ENCODE data around the gene CCDC148. TPM values are rescaled to one million over a fixed set of nuclear protein-coding genes. Genes with fewer than 3 reads are reported as not detected.
"Not testable (repeated sequence)": the region's sequence is repeated elsewhere in the genome, so short reads cannot be mapped to it uniquely, and the experiment has no call there.

CCDC148 gene
- total and polyA plus RNA-seq, 10 of the 15 experiments (the other 5 are each of a cell fraction or from before 2014, with no cell fraction given): 0.07 to 0.30 (median 0.18) TPM; not detected in 7

- Histone ChIP-seq H3K4me2 (ENCODE audit: control insufficient read depth, insufficient read depth) (no peak overlapping the region), H4K20me1 (ENCODE audit: control insufficient read depth, insufficient read depth) (no peaks in the 10 kb centered on the region), H3K4me3 (no peak overlapping the region), H3K36me3 (ENCODE audit: control insufficient read depth in 2 of 2, insufficient read depth in 2 of 2, low read length in 1 of 2) (no peaks in the 10 kb centered on the region), H3K27me3 (replicated peaks in 1 of 2; ENCODE audit: control insufficient read depth in 2 of 2, insufficient read depth in 2 of 2, low read length in 1 of 2) (no peaks in the 10 kb centered on the region), H2AFZ (ENCODE audit: control insufficient read depth, low read depth, low read length) (no peak overlapping the region), H3K4me1 (ENCODE audit: control insufficient read depth, insufficient read depth, low read length) (no peaks in the 10 kb centered on the region), H3K27ac (ENCODE audit: control insufficient read depth, insufficient read depth) (no peak overlapping the region), H3K9ac (ENCODE audit: control insufficient read depth, insufficient read depth, low read length) (no peak overlapping the region), H3K79me2 (ENCODE audit: control insufficient read depth, insufficient read depth, low read length) (no peaks in the 10 kb centered on the region), H3K9me3 (replicated peaks; ENCODE audit: control insufficient read depth, insufficient read depth, low read length) (no peaks in the 10 kb centered on the region)
- ChIA-PET POLR2A (no interaction called here), RAD21 (ENCODE audit: unreplicated experiment) (no interaction called here), SMC1A (ENCODE audit: uncharacterized antibody, unreplicated experiment) (no interaction called here), CTCF (no interaction called here)
- FAIRE-seq: no peak
- no peak for DNase-seq (ENCODE audit: low read depth, low spot score)
- WGBS (ENCODE audit: insufficient coverage, insufficient replicate concordance, low lambda C conversion rate, missing lambda C conversion rate): 62% methylated on average over 1 of the region's 1 CpG
- no peak for ATAC-seq
- intact Hi-C loops (cut with micrococcal nuclease; ENCODE audit: unreplicated experiment): no loop called here
- no peak for TF ChIP-seq BCL11A (IDR thresholded peaks at IDR 0.05; ENCODE audit: low read depth, low read length)
- TF ChIP-seq, protein P1, sequence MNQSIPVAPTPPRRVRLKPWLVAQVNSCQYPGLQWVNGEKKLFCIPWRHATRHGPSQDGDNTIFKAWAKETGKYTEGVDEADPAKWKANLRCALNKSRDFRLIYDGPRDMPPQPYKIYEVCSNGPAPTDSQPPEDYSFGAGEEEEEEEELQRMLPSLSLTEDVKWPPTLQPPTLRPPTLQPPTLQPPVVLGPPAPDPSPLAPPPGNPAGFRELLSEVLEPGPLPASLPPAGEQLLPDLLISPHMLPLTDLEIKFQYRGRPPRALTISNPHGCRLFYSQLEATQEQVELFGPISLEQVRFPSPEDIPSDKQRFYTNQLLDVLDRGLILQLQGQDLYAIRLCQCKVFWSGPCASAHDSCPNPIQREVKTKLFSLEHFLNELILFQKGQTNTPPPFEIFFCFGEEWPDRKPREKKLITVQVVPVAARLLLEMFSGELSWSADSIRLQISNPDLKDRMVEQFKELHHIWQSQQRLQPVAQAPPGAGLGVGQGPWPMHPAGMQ (IDR thresholded peaks at IDR 0.05; ENCODE audit: borderline replicate concordance): no peak
- TF ChIP-seq RUNX3 (IDR thresholded peaks at IDR 0.05; ENCODE audit: low read length): no peak
- TF ChIP-seq ASH2L (IDR thresholded peaks at IDR 0.05; ENCODE audit: borderline replicate concordance, low read depth): no peak
- no peak for TF ChIP-seq NR2C1 (IDR thresholded peaks at IDR 0.05)
- TF ChIP-seq MYC (IDR thresholded peaks at IDR 0.05; ENCODE audit: insufficient read depth, insufficient read length, insufficient replicate concordance, low read length, severe bottlenecking): no peak
- TF ChIP-seq E2F4 (IDR thresholded peaks at IDR 0.05; ENCODE audit: low read depth, low read length): no peak
- TF ChIP-seq IRF3 (IDR thresholded peaks at IDR 0.05): no peak
- TF ChIP-seq SUPT20H (IDR thresholded peaks at IDR 0.05; ENCODE audit: borderline replicate concordance, control insufficient read depth, low read depth, low read length): no peak
- no peak for TF ChIP-seq HDAC2 (IDR thresholded peaks at IDR 0.05)
- no peak for TF ChIP-seq CHD4 (IDR thresholded peaks at IDR 0.05)
- no peak for TF ChIP-seq ZNF207 (IDR thresholded peaks at IDR 0.05; ENCODE audit: borderline replicate concordance)
- no peak for TF ChIP-seq MTA2 (IDR thresholded peaks at IDR 0.05; ENCODE audit: low read depth)
- TF ChIP-seq, protein P2, sequence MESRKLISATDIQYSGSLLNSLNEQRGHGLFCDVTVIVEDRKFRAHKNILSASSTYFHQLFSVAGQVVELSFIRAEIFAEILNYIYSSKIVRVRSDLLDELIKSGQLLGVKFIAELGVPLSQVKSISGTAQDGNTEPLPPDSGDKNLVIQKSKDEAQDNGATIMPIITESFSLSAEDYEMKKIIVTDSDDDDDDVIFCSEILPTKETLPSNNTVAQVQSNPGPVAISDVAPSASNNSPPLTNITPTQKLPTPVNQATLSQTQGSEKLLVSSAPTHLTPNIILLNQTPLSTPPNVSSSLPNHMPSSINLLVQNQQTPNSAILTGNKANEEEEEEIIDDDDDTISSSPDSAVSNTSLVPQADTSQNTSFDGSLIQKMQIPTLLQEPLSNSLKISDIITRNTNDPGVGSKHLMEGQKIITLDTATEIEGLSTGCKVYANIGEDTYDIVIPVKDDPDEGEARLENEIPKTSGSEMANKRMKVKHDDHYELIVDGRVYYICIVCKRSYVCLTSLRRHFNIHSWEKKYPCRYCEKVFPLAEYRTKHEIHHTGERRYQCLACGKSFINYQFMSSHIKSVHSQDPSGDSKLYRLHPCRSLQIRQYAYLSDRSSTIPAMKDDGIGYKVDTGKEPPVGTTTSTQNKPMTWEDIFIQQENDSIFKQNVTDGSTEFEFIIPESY (IDR thresholded peaks at IDR 0.05): no peak
- in situ Hi-C loops (cut with MboI): no loop called here
- BruUV-seq (replicated peaks): no TSS peak
These were observed 12.9 kb downstream of the CCDC148 start for GRCh38 chr2:158443606-158444005.

GRCh38 chr2:158439062-158439461 lies 17.5 kb downstream of the CCDC148 start:
- BruUV-seq (replicated peaks); H3K27ac ChIP-seq (ENCODE audit: control insufficient read depth, insufficient read depth); H4K20me1 ChIP-seq (ENCODE audit: control insufficient read depth, insufficient read depth); H3K36me3 ChIP-seq (ENCODE audit: control insufficient read depth in 2 of 2, insufficient read depth in 2 of 2, low read length in 1 of 2); POLR2A ChIA-PET; RAD21 ChIA-PET (ENCODE audit: unreplicated experiment); FAIRE-seq; H3K9me3 ChIP-seq (replicated peaks; ENCODE audit: control insufficient read depth, insufficient read depth, low read length); in situ Hi-C loops (cut with MboI); H2AFZ ChIP-seq (ENCODE audit: control insufficient read depth, low read depth, low read length); H3K4me2 ChIP-seq (ENCODE audit: control insufficient read depth, insufficient read depth); H3K9ac ChIP-seq (ENCODE audit: control insufficient read depth, insufficient read depth, low read length); DNase-seq (ENCODE audit: low read depth, low spot score); ATAC-seq; H3K4me1 ChIP-seq (ENCODE audit: control insufficient read depth, insufficient read depth, low read length); H3K27me3 ChIP-seq (replicated peaks in 1 of 2; ENCODE audit: control insufficient read depth in 2 of 2, insufficient read depth in 2 of 2, low read length in 1 of 2); CTCF ChIA-PET; intact Hi-C loops (cut with micrococcal nuclease; ENCODE audit: unreplicated experiment); H3K4me3 ChIP-seq; H3K79me2 ChIP-seq (ENCODE audit: control insufficient read depth, insufficient read depth, low read length); SMC1A ChIA-PET (ENCODE audit: uncharacterized antibody, unreplicated experiment): not testable (repeated sequence)
- 47% methylated on average over 4 of the region's 4 CpGs for WGBS (ENCODE audit: insufficient coverage, insufficient replicate concordance, low lambda C conversion rate, missing lambda C conversion rate)
